DLD1 (cell line): ENCODE measurements around the gene RAB17.

ENCODE experiments used
- in situ Hi-C: cut with HindIII; loops from 2 replicates; pipeline ENCODE4 v1.10.0; 2017; ENCODE audit warnings: low sequenced_read_pairs

The RAB17 gene

GRCh38 chr2:237565974-237566373, 24.6 kb downstream of the RAB17 start:
- in situ Hi-C loops, result no loop called here

- in situ Hi-C loops, result no loop called here
These were observed 25.9 kb downstream of the RAB17 start for GRCh38 chr2:237564526-237565131.

GRCh38 chr2:237563816-237564215, 26.7 kb downstream of the RAB17 start:
- in situ Hi-C loops, result no loop called here

- in situ Hi-C loops, result no loop called here
These were observed 29.3 kb downstream of the RAB17 start for GRCh38 chr2:237561221-237561620.

- in situ Hi-C loops, result no loop called here
These were observed 31.4 kb downstream of the RAB17 start for GRCh38 chr2:237558961-237559641.

- in situ Hi-C loops, result no loop called here
These were observed 32.9 kb downstream of the RAB17 start for GRCh38 chr2:237557633-237558015.

- in situ Hi-C loops, result no loop called here
These were observed 33.5 kb downstream of the RAB17 start for GRCh38 chr2:237556773-237557632.

GRCh38 chr2:237555560-237555959, 35.0 kb downstream of the RAB17 start:
- in situ Hi-C loops, result no loop called here

GRCh38 chr2:237553948-237554347, 36.6 kb downstream of the RAB17 start:
- in situ Hi-C loops, result no loop called here

GRCh38 chr2:237552908-237553307, 37.6 kb downstream of the RAB17 start:
- in situ Hi-C loops, result no loop called here

- in situ Hi-C loops, result no loop called here
These were observed 39.4 kb downstream of the RAB17 start for GRCh38 chr2:237551071-237551574.

- in situ Hi-C loops, result no loop called here
These were observed 40.7 kb downstream of the RAB17 start for GRCh38 chr2:237549643-237550415.

GRCh38 chr2:237549216-237549615, 41.3 kb downstream of the RAB17 start:
- in situ Hi-C loops, result no loop called here

- in situ Hi-C loops, result no loop called here
These were observed 42.6 kb downstream of the RAB17 start for GRCh38 chr2:237547841-237548416.

- in situ Hi-C loops, result no loop called here
These were observed 43.6 kb downstream of the RAB17 start for GRCh38 chr2:237546876-237547395.

- in situ Hi-C loops, result no loop called here
These were observed 44.3 kb downstream of the RAB17 start for GRCh38 chr2:237546040-237546875.

GRCh38 chr2:237542001-237542704, 48.4 kb downstream of the RAB17 start:
- in situ Hi-C loops, result no loop called here

GRCh38 chr2:237541243-237541642, 49.3 kb downstream of the RAB17 start:
- in situ Hi-C loops, result no loop called here

- in situ Hi-C loops, result no loop called here
These were observed 49.7 kb downstream of the RAB17 start for GRCh38 chr2:237540823-237541222.
